ENCODE results near the gene LAMTOR4. TPM values are rescaled to one million over a fixed set of nuclear protein-coding genes. Genes with fewer than 3 reads are reported as not detected.
A peak's percentile ranks its signal among the peaks of the same experiment; 100 is the strongest.

Gene LAMTOR4
- total RNA-seq, 3 donors from 2014 or later (not counting 1 experiment from before 2014, with no cell fraction given) = 148 to 161 (median 156) TPM

- Histone ChIP-seq H3K27ac (ENCODE audit: low read length) (peak overlapping the region; percentile 89), H3K4me3 (ENCODE audit: low read length) (peak overlapping the region; percentile 73)
- no peak for TF ChIP-seq CTCF (IDR thresholded peaks at IDR 0.05)
These were observed 30.2 kb upstream of the LAMTOR4 start for GRCh38 chr7:100118388-100119071.

GRCh38 chr7:100119072-100119969 lies 29.4 kb upstream of the LAMTOR4 start, which contains the start of the genes CNPY4 and TAF6:
CNPY4 (plus strand) TSS chr7:100119634; CDS start chr7:100119745, 111 bp downstream.
TAF6 (minus strand) TSS chr7:100119358; CDS start chr7:100114209, 5,149 bp downstream.
- no peaks in the 10 kb centered on the region for H3K36me3 Mint-ChIP-seq
- H3K4me1 ChIP-seq (ENCODE audit: control insufficient read depth, insufficient read depth, low read length) = peaks cover 22% of the 10 kb centered on the region
- WGBS (ENCODE audit: insufficient coverage) = under 1% methylated on average over 47 of the region's 49 CpGs
- peak within 1 kb of the TSS; percentile 89 for H3K27ac ChIP-seq (ENCODE audit: low read length)
- peaks cover 25 to 27% of the 10 kb centered on the region in 2 donors for H3K4me1 Mint-ChIP-seq
- peak within 1 kb of the TSS; percentile 97 for H3K4me3 Mint-ChIP-seq
- DNase-seq = peak; percentile 90 to 98
- H3K27me3 ChIP-seq (ENCODE audit: control insufficient read depth, insufficient read depth, low read length) = no peaks in the 10 kb centered on the region
- no peak for TF ChIP-seq CTCF (IDR thresholded peaks at IDR 0.05)
- no peaks in the 10 kb centered on the region for H3K9me3 ChIP-seq (ENCODE audit: control insufficient read depth, insufficient read depth, low read length)
- no peaks in the 10 kb centered on the region for H3K27me3 Mint-ChIP-seq (ENCODE audit: low read depth in 2 of 2)
- H3K9me3 Mint-ChIP-seq = no peaks in the 10 kb centered on the region
- no peaks in the 10 kb centered on the region for H3K36me3 ChIP-seq (ENCODE audit: control insufficient read depth, insufficient read depth, low read length)
- peak; percentile 80 to 90 (median 86) for ATAC-seq
- intact Hi-C loops (cut with micrococcal nuclease) = loop anchor here (1.0 to 5.0 kb wide), 3 partner anchors 8 to 37 kb away; partner anchors contain the start of genes AP4M1, MCM7 and ZNF3
- H3K27ac Mint-ChIP-seq = peak within 1 kb of the TSS; percentile 98
- peak within 1 kb of the TSS; percentile 73 for H3K4me3 ChIP-seq (ENCODE audit: low read length)

More at GRCh38 chr7:100118388-100119071, 30.2 kb upstream of the LAMTOR4 start:
- intact Hi-C loops (cut with micrococcal nuclease) = loop anchor here (1.0 to 5.0 kb wide), 3 partner anchors 9 to 36 kb away; partner anchors contain the start of genes AP4M1, MCM7 and ZNF3
- ATAC-seq = no peak
- no peak for DNase-seq
- Mint-ChIP-seq H3K27ac (peak overlapping the region; percentile 98), H3K4me3 (peak overlapping the region; percentile 97), H3K9me3 (no peaks in the 10 kb centered on the region), H3K4me1 (peaks cover 23 to 25% of the 10 kb centered on the region in 2 donors), H3K27me3 (ENCODE audit: low read depth in 2 of 2) (no peaks in the 10 kb centered on the region), H3K36me3 (no peaks in the 10 kb centered on the region)
- no peaks in the 10 kb centered on the region for H3K27me3 ChIP-seq (ENCODE audit: control insufficient read depth, insufficient read depth, low read length)
- peaks cover 22% of the 10 kb centered on the region for H3K4me1 ChIP-seq (ENCODE audit: control insufficient read depth, insufficient read depth, low read length)
- no peaks in the 10 kb centered on the region for H3K36me3 ChIP-seq (ENCODE audit: control insufficient read depth, insufficient read depth, low read length)
- 26% methylated on average over 18 of the region's 18 CpGs for WGBS (ENCODE audit: insufficient coverage)
- H3K9me3 ChIP-seq (ENCODE audit: control insufficient read depth, insufficient read depth, low read length) = no peaks in the 10 kb centered on the region

- H3K4me3 ChIP-seq (ENCODE audit: low read length) = peak overlapping the region; percentile 73
- Mint-ChIP-seq H3K9me3 (no peaks in the 10 kb centered on the region), H3K27me3 (ENCODE audit: low read depth in 2 of 2) (no peaks in the 10 kb centered on the region), H3K4me3 (peak overlapping the region; percentile 97), H3K4me1 (peaks cover 30 to 34% of the 10 kb centered on the region in 2 donors), H3K36me3 (no peaks in the 10 kb centered on the region), H3K27ac (peak overlapping the region; percentile 98)
- no peaks in the 10 kb centered on the region for H3K27me3 ChIP-seq (ENCODE audit: control insufficient read depth, insufficient read depth, low read length)
- ATAC-seq (peak; percentile 38 to 54 (median 41)), DNase-seq (peak in 1 of 2 donors; percentile 83)
- no peak for TF ChIP-seq CTCF (IDR thresholded peaks at IDR 0.05)
- peak overlapping the region; percentile 89 for H3K27ac ChIP-seq (ENCODE audit: low read length)
- intact Hi-C loops (cut with micrococcal nuclease) = loop anchor here (1.0 to 5.0 kb wide), 3 partner anchors 7 to 38 kb away; partner anchors contain the start of genes AP4M1, MCM7 and ZNF3
- H3K9me3 ChIP-seq (ENCODE audit: control insufficient read depth, insufficient read depth, low read length) = no peaks in the 10 kb centered on the region
- H3K36me3 ChIP-seq (ENCODE audit: control insufficient read depth, insufficient read depth, low read length) = no peaks in the 10 kb centered on the region
- H3K4me1 ChIP-seq (ENCODE audit: control insufficient read depth, insufficient read depth, low read length) = peaks cover 28% of the 10 kb centered on the region
- WGBS (ENCODE audit: insufficient coverage) = 30% methylated on average over 19 of the region's 19 CpGs
These were observed 28.6 kb upstream of the LAMTOR4 start for GRCh38 chr7:100119970-100120732.
